Esophagus muscularis mucosa (tissue), 4 donors: ENCODE data around the gene EP400. TPM values are rescaled to one million over a fixed set of nuclear protein-coding genes. Genes with fewer than 3 reads are reported as not detected.

Source experiments
- DNase-seq: peaks from one replicate; pipeline ENCODE4 v3.0.0-alpha.2; 2017; ENCODE audit errors: extremely low spot score
- H3K27ac ChIP-seq, 4 donors: fragments of 200-600 bp; sonication (generic); replicated peaks in 1 of 4; 1 replicate in 3 of 4; 2 replicates in 1 of 4; pipeline ENCODE4 v1.5.1; 2016 to 2019; ENCODE audit warnings: mild to moderate bottlenecking in 1 of 4
- H3K27me3 ChIP-seq, 4 donors: fragments of 200-600 bp; sonication (generic); one replicate each; pipeline versions ENCODE4 v1.5.1 to v1.6.0; 2016 to 2019
- H3K36me3 ChIP-seq, 4 donors: fragments of 200-600 bp; sonication (generic); one replicate each; pipeline ENCODE4 v1.5.1; 2016 to 2019
- H3K4me1 ChIP-seq, 4 donors: fragments of 200-600 bp; sonication (generic); one replicate each; pipeline ENCODE4 v1.5.1; 2016 to 2019
- H3K4me3 ChIP-seq, 4 donors: fragments of 200-600 bp; sonication (generic); 1 replicate in 2 of 4; 2 replicates in 2 of 4; pipeline ENCODE4 v1.5.1; 2016 to 2019; ENCODE audit warnings: mild to moderate bottlenecking in 4 of 4, moderate library complexity in 1 of 4
- H3K9me3 ChIP-seq, 4 donors: fragments of 200-600 bp; sonication (generic); 1 replicate in 3 of 4; 2 replicates in 1 of 4; pipeline ENCODE4 v1.5.1; 2016 to 2019
- EP300 ChIP-seq: sonication (generic); formaldehyde crosslinking; IDR thresholded peaks from one replicate; pipeline ENCODE4 v1.6.1; 2017; ENCODE audit warnings: antibody characterized with exemption
- POLR2A ChIP-seq: fragments of 450-650 bp; IDR thresholded peaks from one replicate; pipeline ENCODE4 v1.6.1; 2017; ENCODE audit warnings: antibody characterized with exemption, moderate library complexity, mild to moderate bottlenecking, low read depth
- POLR2AphosphoS5 ChIP-seq, 2 donors: sonication (generic); formaldehyde crosslinking; IDR thresholded peaks; one replicate each; pipeline ENCODE4 v1.6.1; 2017; ENCODE audit warnings: antibody characterized with exemption in 2 of 2
- WGBS: methylation state at CpG from one replicate; pipeline ENCODE4 v1.1.5; 2018; 5-methylcytosine and 5-hydroxymethylcytosine counted together
- intact Hi-C: fragments of 100-400 bp; cut with DNase I; formaldehyde crosslinking; loops from one replicate; pipeline ENCODE4 v1.15.1; 2023
- total RNA-seq, 4 donors: library from RNA; depleted of rRNA; stranded (reverse); fragments of >200 nt; gene quantifications; one replicate each; pipeline versions ENCODE4 v1.1.0 to v1.2.1, GENCODE V29; 2016
- TF ChIP-seq, protein P1 (sequence below), 3 experiments: fragments of 200-600 bp in 2 of 3; fragments of 450-650 bp in 1 of 3; sonication (generic) in 2 of 3; IDR thresholded peaks; one replicate each; pipeline ENCODE4 v1.5.1; 2017 to 2019; ENCODE audit warnings: antibody characterized with exemption in 3 of 3, mild to moderate bottlenecking in 2 of 3, moderate library complexity in 1 of 3

The EP400 gene
- total RNA-seq, 4 donors from 2014 or later, result 16.9 to 31.1 (median 22.4) TPM

DNA sequence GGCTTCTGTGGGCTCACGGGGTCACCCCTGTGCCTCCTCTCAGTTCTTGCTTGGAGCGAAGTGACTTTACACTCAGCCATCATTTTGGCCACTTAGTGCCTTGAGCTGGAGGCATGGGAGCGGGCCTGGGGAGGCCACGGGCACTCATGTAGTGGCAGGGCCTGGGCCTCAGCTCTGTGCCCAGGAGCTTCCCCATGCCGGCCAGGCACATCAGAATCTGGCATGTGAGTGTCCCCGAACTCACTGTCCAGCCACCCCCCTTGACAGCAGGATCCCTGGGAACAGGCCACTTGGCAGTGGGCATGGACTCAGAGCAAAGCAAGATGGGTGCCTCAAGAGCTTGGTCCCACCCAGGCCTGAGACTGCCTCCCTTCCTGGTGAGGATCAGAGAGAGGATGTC lies 164.9 kb downstream of the EP400 start:
- Histone ChIP-seq H3K36me3 (peaks cover 36 to 95% (median 82%) of the 10 kb centered on the region in 4 donors), H3K9me3 (no peaks in the 10 kb centered on the region), H3K27ac (no peak overlapping the region), H3K4me1 (no peaks in the 10 kb centered on the region), H3K4me3 (no peak overlapping the region), H3K27me3 (no peaks in the 10 kb centered on the region)
- DNase-seq, result no peak
- TF ChIP-seq POLR2A, result no peak
- TF ChIP-seq EP300, result no peak
- TF ChIP-seq, protein P1, sequence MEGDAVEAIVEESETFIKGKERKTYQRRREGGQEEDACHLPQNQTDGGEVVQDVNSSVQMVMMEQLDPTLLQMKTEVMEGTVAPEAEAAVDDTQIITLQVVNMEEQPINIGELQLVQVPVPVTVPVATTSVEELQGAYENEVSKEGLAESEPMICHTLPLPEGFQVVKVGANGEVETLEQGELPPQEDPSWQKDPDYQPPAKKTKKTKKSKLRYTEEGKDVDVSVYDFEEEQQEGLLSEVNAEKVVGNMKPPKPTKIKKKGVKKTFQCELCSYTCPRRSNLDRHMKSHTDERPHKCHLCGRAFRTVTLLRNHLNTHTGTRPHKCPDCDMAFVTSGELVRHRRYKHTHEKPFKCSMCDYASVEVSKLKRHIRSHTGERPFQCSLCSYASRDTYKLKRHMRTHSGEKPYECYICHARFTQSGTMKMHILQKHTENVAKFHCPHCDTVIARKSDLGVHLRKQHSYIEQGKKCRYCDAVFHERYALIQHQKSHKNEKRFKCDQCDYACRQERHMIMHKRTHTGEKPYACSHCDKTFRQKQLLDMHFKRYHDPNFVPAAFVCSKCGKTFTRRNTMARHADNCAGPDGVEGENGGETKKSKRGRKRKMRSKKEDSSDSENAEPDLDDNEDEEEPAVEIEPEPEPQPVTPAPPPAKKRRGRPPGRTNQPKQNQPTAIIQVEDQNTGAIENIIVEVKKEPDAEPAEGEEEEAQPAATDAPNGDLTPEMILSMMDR (IDR thresholded peaks at IDR 0.05), result no peak
- no peak for TF ChIP-seq POLR2AphosphoS5 (IDR thresholded peaks at IDR 0.05)
- WGBS, result 89% methylated on average over 6 of the region's 6 CpGs
- intact Hi-C loops, result no loop called here

DNA sequence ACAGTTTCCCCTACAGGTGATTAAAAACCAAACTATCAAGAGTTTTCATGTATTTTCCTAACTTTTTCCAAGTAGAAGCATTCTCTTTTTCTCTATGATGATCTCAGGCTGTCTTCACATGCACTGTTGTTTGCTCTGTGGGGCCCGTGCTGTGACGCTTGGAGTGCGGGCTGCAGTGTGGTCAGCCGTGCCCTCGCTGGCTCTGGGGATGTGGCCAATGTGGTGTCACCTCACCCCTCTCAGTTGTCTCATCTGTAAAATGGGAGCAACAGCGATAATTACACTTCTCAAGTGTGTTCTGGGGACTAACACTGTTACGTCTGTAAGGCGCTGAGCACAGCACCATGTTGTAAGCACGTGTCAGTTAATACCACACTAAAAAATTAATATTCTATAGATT lies 165.8 kb downstream of the EP400 start:
- no peaks in the 10 kb centered on the region for H3K27me3 ChIP-seq
- TF ChIP-seq, protein P1 (IDR thresholded peaks at IDR 0.05), result no peak
- TF ChIP-seq EP300 (no peak), POLR2A (no peak), POLR2AphosphoS5 (IDR thresholded peaks at IDR 0.05) (no peak)
- no peak overlapping the region for H3K4me3 ChIP-seq
- no peaks in the 10 kb centered on the region for H3K9me3 ChIP-seq
- WGBS, result 97% methylated on average over 9 of the region's 9 CpGs
- no peak for DNase-seq
- H3K36me3 ChIP-seq, result peaks cover 28 to 95% (median 79%) of the 10 kb centered on the region in 4 donors
- H3K4me1 ChIP-seq, result no peaks in the 10 kb centered on the region
- H3K27ac ChIP-seq, result no peak overlapping the region
- intact Hi-C loops, result no loop called here

- TF ChIP-seq POLR2AphosphoS5 (IDR thresholded peaks at IDR 0.05) (no peak), POLR2A (no peak), EP300 (no peak)
- TF ChIP-seq, protein P1 (IDR thresholded peaks at IDR 0.05), result no peak
- no peak overlapping the region for H3K4me3 ChIP-seq
- no peak overlapping the region for H3K27ac ChIP-seq
- H3K27me3 ChIP-seq, result no peaks in the 10 kb centered on the region
- H3K9me3 ChIP-seq, result no peaks in the 10 kb centered on the region
- H3K4me1 ChIP-seq, result no peaks in the 10 kb centered on the region
- DNase-seq, result no peak
- intact Hi-C loops, result no loop called here
- WGBS, result 98% methylated on average over 25 of the region's 58 CpGs
- peaks cover 32 to 95% (median 79%) of the 10 kb centered on the region in 4 donors for H3K36me3 ChIP-seq
These were observed 167.2 kb downstream of the EP400 start for GRCh38 chr12:132116709-132117557.

GRCh38 chr12:132117558-132117875 lies 167.8 kb downstream of the EP400 start:
- H3K9me3 ChIP-seq, result no peaks in the 10 kb centered on the region
- no peak overlapping the region for H3K27ac ChIP-seq
- WGBS, result 94% methylated on average over 10 of the region's 10 CpGs
- intact Hi-C loops, result no loop called here
- H3K4me1 ChIP-seq, result no peaks in the 10 kb centered on the region
- peaks cover 34 to 95% (median 83%) of the 10 kb centered on the region in 4 donors for H3K36me3 ChIP-seq
- no peaks in the 10 kb centered on the region for H3K27me3 ChIP-seq
- no peak overlapping the region for H3K4me3 ChIP-seq
- no peak for DNase-seq
- TF ChIP-seq POLR2AphosphoS5 (IDR thresholded peaks at IDR 0.05) (no peak), EP300 (no peak), POLR2A (no peak)
- TF ChIP-seq, protein P1 (IDR thresholded peaks at IDR 0.05), result no peak
